Tibial nerve (tissue), 4 donors: ENCODE results near the gene WNT8A. TPM values are rescaled to one million over a fixed set of nuclear protein-coding genes. Genes with fewer than 3 reads are reported as not detected.

Source experiments
- DNase-seq, 2 donors: peaks; one replicate each; pipeline ENCODE4 v3.0.0-alpha.2; 2019; ENCODE audit warnings: low spot score in 2 of 2
- H3K27ac ChIP-seq, 4 donors: fragments of 200-600 bp; sonication (generic) in 3 of 4; one replicate each; pipeline ENCODE4 v1.5.1; 2017 to 2019; ENCODE audit warnings: mild to moderate bottlenecking in 1 of 4
- H3K27me3 ChIP-seq, 2 donors: fragments of 200-600 bp; sonication (generic) in 1 of 2; one replicate each; pipeline versions ENCODE4 v1.5.1 to v1.6.0; 2017 to 2019
- H3K36me3 ChIP-seq, 3 donors: fragments of 200-600 bp; sonication (generic); one replicate each; pipeline ENCODE4 v1.5.1; 2018 to 2019
- H3K4me1 ChIP-seq, 4 donors: fragments of 200-600 bp; sonication (generic) in 3 of 4; one replicate each; pipeline ENCODE4 v1.5.1; 2017 to 2019
- H3K4me3 ChIP-seq, 4 donors: fragments of 200-600 bp; sonication (generic) in 3 of 4; one replicate each; pipeline ENCODE4 v1.5.1; 2017 to 2019; ENCODE audit warnings: mild to moderate bottlenecking in 1 of 4, moderate library complexity in 1 of 4
- H3K9me3 ChIP-seq, 4 donors: fragments of 200-600 bp; sonication (generic) in 3 of 4; one replicate each; pipeline ENCODE4 v1.5.1; 2017 to 2019
- EP300 ChIP-seq, 2 donors: sonication (generic); formaldehyde crosslinking; IDR thresholded peaks; one replicate each; pipeline ENCODE4 v1.6.1; 2017; ENCODE audit warnings: antibody characterized with exemption in 2 of 2, mild to moderate bottlenecking in 1 of 2
- POLR2A ChIP-seq, 2 donors: fragments of 450-650 bp; IDR thresholded peaks; one replicate each; pipeline ENCODE4 v1.6.1; 2017; ENCODE audit warnings: antibody characterized with exemption in 2 of 2, mild to moderate bottlenecking in 2 of 2, moderate library complexity in 2 of 2
- WGBS, 2 donors: methylation state at CpG; one replicate each; pipeline ENCODE4 v1.1.5; 2018; 5-methylcytosine and 5-hydroxymethylcytosine counted together
- total RNA-seq, 4 donors: library from RNA; depleted of rRNA; stranded (reverse); fragments of >200 nt; gene quantifications; one replicate each; pipeline ENCODE4 v1.1.0, GENCODE V29; 2016
- TF ChIP-seq, protein P1 (sequence below), 5 experiments: fragments of 200-600 bp in 3 of 5; fragments of 450-650 bp in 2 of 5; sonication (generic) in 3 of 5; IDR thresholded peaks; one replicate each; pipeline ENCODE4 v1.5.1; 2016 to 2019; ENCODE audit warnings: antibody characterized with exemption in 5 of 5, mild to moderate bottlenecking in 3 of 5, moderate library complexity in 2 of 5

Gene WNT8A
- total RNA-seq, 4 donors from 2014 or later, result not detected

DNA sequence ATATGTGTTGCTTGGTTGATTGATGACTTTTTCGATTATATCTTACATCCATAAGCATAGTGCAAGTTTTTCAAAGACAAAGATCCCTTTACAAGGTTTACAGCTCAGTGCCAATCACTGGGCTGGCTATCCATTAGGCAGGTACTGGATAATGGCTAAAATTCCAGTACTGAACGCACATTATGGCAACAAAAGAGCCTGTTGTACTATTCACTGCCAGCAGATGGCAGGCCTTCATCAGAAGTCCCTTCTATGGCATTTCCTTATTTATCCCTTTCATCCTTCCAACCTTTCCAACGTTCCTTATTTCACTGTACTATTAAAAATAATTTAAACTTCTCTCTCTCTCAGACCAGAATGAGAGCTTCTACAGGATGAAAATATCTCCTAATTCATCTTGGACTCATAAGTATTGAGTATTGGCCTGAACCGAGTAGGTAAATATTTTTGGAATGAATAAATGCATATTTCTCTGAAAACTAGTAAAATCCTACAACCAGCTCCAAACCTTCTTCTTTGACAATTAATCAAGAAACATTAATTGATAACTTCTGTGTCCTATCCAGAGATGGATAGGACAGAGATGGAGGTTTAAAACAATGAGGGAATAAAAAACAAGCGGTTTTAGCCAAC, 6.7 kb upstream of the WNT8A start:
- DNase-seq, result peak; percentile 48 to 87
- WGBS, 2 donors, result 26 to 28% methylated on average over 5 of the region's 5 CpGs
- TF ChIP-seq EP300 (IDR thresholded peaks at IDR 0.05), result no peak
- TF ChIP-seq, protein P1, sequence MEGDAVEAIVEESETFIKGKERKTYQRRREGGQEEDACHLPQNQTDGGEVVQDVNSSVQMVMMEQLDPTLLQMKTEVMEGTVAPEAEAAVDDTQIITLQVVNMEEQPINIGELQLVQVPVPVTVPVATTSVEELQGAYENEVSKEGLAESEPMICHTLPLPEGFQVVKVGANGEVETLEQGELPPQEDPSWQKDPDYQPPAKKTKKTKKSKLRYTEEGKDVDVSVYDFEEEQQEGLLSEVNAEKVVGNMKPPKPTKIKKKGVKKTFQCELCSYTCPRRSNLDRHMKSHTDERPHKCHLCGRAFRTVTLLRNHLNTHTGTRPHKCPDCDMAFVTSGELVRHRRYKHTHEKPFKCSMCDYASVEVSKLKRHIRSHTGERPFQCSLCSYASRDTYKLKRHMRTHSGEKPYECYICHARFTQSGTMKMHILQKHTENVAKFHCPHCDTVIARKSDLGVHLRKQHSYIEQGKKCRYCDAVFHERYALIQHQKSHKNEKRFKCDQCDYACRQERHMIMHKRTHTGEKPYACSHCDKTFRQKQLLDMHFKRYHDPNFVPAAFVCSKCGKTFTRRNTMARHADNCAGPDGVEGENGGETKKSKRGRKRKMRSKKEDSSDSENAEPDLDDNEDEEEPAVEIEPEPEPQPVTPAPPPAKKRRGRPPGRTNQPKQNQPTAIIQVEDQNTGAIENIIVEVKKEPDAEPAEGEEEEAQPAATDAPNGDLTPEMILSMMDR (IDR thresholded peaks at IDR 0.05), result peak; percentile 74 to 80 (median 76)
- TF ChIP-seq POLR2A (IDR thresholded peaks at IDR 0.05), result peak in 1 of 2 donors; percentile 13

DNA sequence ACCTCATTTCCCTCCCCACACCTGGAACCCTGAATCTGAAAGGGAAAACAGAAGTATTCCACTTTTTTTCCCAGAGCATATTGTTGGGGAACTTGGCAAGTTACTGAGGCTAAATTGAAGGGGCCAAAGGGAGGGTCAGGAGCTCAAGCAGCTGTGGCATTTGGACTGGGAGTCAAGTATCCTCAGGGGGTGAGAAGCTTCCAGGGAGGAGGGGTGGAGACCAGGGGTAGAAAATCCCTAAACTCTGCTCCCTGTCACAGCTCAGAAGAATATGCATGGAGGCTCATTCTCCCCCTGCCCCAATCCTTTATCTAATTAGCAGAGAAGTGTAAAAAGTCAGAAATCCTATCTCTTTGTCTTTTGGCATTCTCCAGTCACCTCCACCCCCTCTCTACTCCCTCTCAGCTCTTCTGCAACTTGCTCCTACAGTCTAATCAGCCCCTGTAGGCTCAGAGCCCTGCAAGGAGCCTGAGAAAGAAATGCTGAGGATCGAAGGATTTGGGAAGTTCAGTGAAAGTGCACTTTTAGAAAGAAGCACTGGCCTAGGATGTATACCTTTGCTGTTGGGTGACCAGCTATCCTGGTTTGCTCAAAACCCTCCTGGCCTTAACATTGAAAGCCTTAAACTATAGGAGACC, 5.7 kb upstream of the WNT8A start:
- no peaks in the 10 kb centered on the region for H3K9me3 ChIP-seq
- no peak overlapping the region for H3K4me3 ChIP-seq
- H3K4me1 ChIP-seq, result peaks cover 0 to 12% (median 2%) of the 10 kb centered on the region in 4 donors
- no peaks in the 10 kb centered on the region for H3K27me3 ChIP-seq
- TF ChIP-seq, protein P1 (IDR thresholded peaks at IDR 0.05), result no peak
- TF ChIP-seq POLR2A (IDR thresholded peaks at IDR 0.05), result no peak
- TF ChIP-seq EP300 (IDR thresholded peaks at IDR 0.05), result no peak
- H3K36me3 ChIP-seq, result no peaks in the 10 kb centered on the region
- 28 to 35% methylated on average over 1 of the region's 1 CpG for WGBS, 2 donors
- peak overlapping the region in 1 of 4 donors; percentile 19 for H3K27ac ChIP-seq
- no peak for DNase-seq

More for the DNA sequence above, 6.7 kb upstream of the WNT8A start:
- no peaks in the 10 kb centered on the region for H3K27me3 ChIP-seq
- no peak overlapping the region for H3K27ac ChIP-seq
- H3K9me3 ChIP-seq, result no peaks in the 10 kb centered on the region
- peaks cover 0 to 12% (median 2%) of the 10 kb centered on the region in 4 donors for H3K4me1 ChIP-seq
- no peak overlapping the region for H3K4me3 ChIP-seq
- H3K36me3 ChIP-seq, result no peaks in the 10 kb centered on the region

DNA sequence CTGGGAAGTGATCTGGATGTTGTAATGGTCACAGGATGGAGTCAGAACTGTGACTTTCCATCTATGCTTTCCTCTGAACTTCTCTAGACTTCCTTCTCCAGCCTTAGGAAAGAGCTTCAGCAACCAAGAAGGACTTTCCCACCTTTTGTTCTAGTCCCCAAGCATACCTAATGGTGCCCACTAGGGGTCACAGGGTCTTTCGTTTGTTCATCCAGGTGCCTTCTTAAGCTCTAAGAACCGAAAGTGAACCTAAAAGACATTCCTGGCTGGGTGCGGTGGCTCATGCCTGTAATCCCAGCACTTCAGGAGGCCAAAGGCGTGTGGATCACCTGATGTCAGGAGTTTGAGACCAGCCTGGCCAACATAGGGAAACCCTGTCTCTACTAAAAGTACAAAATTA, 1.8 kb upstream of the WNT8A start:
- Histone ChIP-seq H3K4me1 (peaks cover 0 to 11% (median 2%) of the 10 kb centered on the region in 4 donors), H3K4me3 (no peak overlapping the region), H3K27me3 (no peaks in the 10 kb centered on the region), H3K9me3 (no peaks in the 10 kb centered on the region), H3K36me3 (no peaks in the 10 kb centered on the region), H3K27ac (no peak overlapping the region)
- TF ChIP-seq, protein P1 (IDR thresholded peaks at IDR 0.05), result no peak
- TF ChIP-seq EP300 (IDR thresholded peaks at IDR 0.05) (no peak), POLR2A (IDR thresholded peaks at IDR 0.05) (no peak)
- DNase-seq, result no peak
- WGBS, 2 donors, result 88 to 89% methylated on average over 4 of the region's 4 CpGs

DNA sequence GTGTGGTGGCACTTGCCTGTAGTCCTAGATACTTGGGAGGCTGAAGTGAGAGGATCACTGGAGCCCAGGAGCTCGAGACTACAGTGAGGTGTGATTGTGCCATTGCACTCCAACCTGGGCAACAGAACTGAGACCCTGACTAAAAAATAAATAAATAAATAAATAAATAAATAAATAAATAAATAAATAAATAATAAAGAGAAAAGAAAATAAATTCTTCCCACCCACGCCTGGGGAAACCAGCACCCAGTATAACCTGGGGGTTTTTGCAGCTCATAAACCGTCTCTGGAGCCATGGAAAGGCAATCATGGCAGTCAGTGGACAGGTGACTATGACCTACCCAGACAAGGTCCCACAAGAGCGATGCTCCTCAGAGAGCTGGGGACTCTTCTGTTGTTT, 7.9 kb downstream of the WNT8A start:
- H3K4me3 ChIP-seq, result no peak overlapping the region
- no peak for DNase-seq
- 88 to 93% methylated on average over 4 of the region's 4 CpGs for WGBS, 2 donors
- no peak overlapping the region for H3K27ac ChIP-seq
- H3K9me3 ChIP-seq, result no peaks in the 10 kb centered on the region
- no peaks in the 10 kb centered on the region for H3K4me1 ChIP-seq
- TF ChIP-seq EP300 (IDR thresholded peaks at IDR 0.05) (no peak), POLR2A (IDR thresholded peaks at IDR 0.05) (no peak)
- TF ChIP-seq, protein P1 (IDR thresholded peaks at IDR 0.05), result no peak
- H3K27me3 ChIP-seq, result no peaks in the 10 kb centered on the region
- H3K36me3 ChIP-seq, result no peaks in the 10 kb centered on the region

DNA sequence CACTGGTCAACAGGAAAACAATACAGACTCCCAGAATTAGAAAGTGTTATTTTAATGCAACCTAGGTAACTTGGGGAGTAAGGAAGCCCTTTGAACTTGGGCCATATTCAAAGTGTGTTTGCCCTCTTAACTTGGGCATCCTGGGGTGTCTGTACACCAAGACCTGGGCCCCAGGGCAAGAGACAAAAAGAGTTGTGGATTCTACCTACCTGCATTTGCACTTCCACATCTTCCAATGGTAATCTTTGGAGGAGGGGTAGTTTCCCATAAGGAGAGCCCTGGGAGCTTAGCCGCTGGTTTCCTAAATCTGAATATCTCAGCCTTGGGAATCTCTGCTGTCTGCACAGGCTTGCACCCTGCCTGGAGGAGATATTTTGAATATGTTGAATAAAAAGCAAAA, 8.5 kb downstream of the WNT8A start:
- no peaks in the 10 kb centered on the region for H3K9me3 ChIP-seq
- H3K27ac ChIP-seq, result no peak overlapping the region
- no peak overlapping the region for H3K4me3 ChIP-seq
- H3K36me3 ChIP-seq, result no peaks in the 10 kb centered on the region
- no peak for DNase-seq
- TF ChIP-seq, protein P1 (IDR thresholded peaks at IDR 0.05), result no peak
- TF ChIP-seq EP300 (IDR thresholded peaks at IDR 0.05), result no peak
- TF ChIP-seq POLR2A (IDR thresholded peaks at IDR 0.05), result no peak
- WGBS, 2 donors, result 62 to 79% methylated on average over 1 of the region's 1 CpG
- H3K4me1 ChIP-seq, result no peaks in the 10 kb centered on the region
- no peaks in the 10 kb centered on the region for H3K27me3 ChIP-seq
